GM13976 (cell line): ENCODE measurements around the gene KAT6B.

Experiments used
- DNase-seq: peaks from one replicate; pipeline ENCODE4 v3.0.0; 2012; ENCODE audit warnings: low spot score
- in situ Hi-C: fragments of 300-500 bp; cut with MboI; formaldehyde crosslinking; loops from one replicate; pipeline ENCODE4 v1.12.0; 2022; ENCODE audit warnings: low sequenced_read_pairs, mixed read lengths, inconsistent platforms; ENCODE audit not compliant: unreplicated experiment
- TF ChIP-seq, protein P1 (sequence below): IDR thresholded peaks from 2 replicates; pipeline ENCODE4 v1.5.1; 2012; ENCODE audit warnings: borderline replicate concordance, mild to moderate bottlenecking; ENCODE audit not compliant: insufficient read depth; ENCODE audit errors: extremely low read depth, missing control alignments, control extremely low read depth

Gene KAT6B

DNA sequence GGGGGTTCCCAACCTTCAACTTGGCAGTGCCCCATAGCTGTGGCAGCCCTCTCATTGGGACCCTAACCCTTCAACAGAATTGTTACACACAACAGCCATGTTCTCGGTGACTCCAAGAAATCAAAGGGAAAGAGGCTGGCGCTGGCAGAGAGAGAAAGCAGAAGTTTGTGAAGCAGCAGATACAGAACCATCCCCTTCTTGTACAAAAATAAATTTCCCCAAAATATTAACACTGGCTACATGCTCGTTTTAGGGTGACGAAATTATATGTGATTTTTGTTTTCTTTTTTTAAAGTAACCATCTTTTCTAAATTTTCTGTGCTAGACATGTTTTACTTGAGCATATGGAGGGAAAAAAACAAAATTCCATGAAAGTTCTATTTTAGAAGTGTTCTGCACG lies 239.9 kb downstream of the KAT6B start:
- TF ChIP-seq, protein P1, sequence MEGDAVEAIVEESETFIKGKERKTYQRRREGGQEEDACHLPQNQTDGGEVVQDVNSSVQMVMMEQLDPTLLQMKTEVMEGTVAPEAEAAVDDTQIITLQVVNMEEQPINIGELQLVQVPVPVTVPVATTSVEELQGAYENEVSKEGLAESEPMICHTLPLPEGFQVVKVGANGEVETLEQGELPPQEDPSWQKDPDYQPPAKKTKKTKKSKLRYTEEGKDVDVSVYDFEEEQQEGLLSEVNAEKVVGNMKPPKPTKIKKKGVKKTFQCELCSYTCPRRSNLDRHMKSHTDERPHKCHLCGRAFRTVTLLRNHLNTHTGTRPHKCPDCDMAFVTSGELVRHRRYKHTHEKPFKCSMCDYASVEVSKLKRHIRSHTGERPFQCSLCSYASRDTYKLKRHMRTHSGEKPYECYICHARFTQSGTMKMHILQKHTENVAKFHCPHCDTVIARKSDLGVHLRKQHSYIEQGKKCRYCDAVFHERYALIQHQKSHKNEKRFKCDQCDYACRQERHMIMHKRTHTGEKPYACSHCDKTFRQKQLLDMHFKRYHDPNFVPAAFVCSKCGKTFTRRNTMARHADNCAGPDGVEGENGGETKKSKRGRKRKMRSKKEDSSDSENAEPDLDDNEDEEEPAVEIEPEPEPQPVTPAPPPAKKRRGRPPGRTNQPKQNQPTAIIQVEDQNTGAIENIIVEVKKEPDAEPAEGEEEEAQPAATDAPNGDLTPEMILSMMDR: no peak
- no peak for DNase-seq
- in situ Hi-C loops: no loop called here

DNA sequence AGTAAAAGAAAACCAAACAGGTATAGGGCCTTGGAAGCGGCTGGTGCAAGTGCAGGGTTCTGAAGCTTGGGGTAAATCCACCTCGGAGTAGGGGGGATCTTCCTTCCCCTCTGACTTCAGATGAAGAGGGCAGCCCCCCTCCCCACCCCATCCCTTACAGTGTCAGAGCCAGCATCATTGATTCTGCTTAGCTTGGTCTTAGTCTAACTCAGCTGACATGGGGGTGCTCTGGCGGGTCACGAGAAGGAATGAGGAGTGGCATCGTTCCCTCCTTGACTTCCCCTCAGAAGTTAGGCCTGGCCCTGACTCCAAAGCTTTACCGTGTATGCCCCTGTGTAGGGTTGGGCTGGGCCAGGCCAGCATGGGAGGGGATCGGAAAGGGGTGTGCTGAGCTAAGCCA lies 240.9 kb downstream of the KAT6B start:
- in situ Hi-C loops: no loop called here
- TF ChIP-seq, protein P1: no peak
- no peak for DNase-seq

- no peak for DNase-seq
- in situ Hi-C loops: no loop called here
- TF ChIP-seq, protein P1: no peak
Observed at GRCh38 chr10:75068523-75068922, 242.1 kb downstream of the KAT6B start.

DNA sequence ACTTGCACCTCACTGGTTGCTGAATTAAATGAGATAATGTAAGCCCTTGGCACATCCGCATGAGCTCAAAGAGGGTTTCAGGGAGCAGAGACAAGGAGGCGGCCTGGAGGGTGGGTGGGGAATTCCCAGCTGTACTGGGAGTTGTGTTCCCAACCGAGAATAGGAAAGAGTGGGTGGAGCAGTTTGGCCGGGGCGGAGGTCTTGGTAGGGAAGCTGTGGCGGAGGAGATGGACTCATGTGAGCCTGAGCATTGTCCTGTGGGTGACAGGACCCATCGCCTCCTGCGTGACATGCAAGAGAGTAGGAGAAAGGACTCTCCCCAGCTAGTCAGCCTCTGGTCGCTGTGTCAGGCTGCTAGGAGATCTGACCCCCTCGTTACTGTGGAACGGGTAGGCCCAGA lies 244.1 kb downstream of the KAT6B start:
- in situ Hi-C loops: no loop called here
- no peak for DNase-seq
- TF ChIP-seq, protein P1: no peak

DNA sequence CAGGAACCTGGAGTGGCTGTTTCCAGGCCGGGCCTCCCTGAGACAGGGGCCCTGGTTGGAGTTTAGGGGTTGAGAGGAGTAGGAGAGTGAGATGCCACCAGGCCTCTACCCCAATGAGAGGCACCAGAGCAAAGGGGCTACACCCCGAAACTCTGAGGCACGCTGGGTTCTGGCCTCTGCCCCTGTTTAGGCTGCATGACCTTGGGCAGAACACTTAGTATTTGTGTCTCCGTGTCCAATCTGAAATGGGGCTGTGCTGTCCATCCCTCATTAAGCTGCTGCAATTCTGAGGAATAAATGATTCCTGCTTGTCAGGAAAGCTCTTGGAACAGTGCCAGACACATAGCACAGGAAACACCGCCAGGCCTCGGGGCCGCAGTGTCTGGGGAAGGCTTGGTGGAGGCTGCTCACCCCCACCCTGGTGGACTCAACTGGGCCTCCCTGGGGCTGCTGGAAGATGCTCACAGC lies 244.6 kb downstream of the KAT6B start:
- TF ChIP-seq, protein P1: no peak
- in situ Hi-C loops: no loop called here
- no peak for DNase-seq

DNA sequence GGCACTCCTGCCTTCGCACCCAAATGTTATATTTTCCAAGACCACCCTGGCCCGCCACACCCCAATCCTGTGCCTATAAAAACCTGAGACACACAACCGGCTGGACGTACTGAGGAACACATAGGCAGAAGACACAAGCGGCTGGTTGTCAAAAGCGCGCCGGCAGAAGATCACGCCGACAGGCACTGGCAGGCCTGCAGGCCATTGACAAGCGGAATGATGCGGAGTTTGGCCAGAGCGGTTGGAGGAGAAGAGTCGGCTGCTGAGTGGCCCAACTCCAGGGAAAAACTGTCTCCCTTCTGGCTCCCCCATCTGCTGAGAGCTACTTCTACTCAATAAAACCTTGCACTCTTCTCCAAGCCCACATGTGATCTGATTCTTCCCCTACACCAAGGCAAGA lies 245.4 kb downstream of the KAT6B start:
- DNase-seq: no peak
- in situ Hi-C loops: no loop called here
- TF ChIP-seq, protein P1: no peak

GRCh38 chr10:75072727-75073126 lies 246.3 kb downstream of the KAT6B start:
- no peak for DNase-seq
- in situ Hi-C loops: no loop called here
- TF ChIP-seq, protein P1: no peak
